HL-60 (cell line): Measurements from ENCODE around the gene COTL1.

ENCODE experiments used
- POLR2AphosphoS5 ChIP-seq: IDR thresholded peaks from 2 replicates; pipeline ENCODE4 v1.6.1; 2012; ENCODE audit warnings: low read depth
- TF ChIP-seq, protein P1 (sequence below): IDR thresholded peaks from one replicate; pipeline ENCODE4 v1.5.1; 2011; ENCODE audit warnings: low read length, control low read depth, inconsistent platforms; ENCODE audit not compliant: insufficient read depth

DNA sequence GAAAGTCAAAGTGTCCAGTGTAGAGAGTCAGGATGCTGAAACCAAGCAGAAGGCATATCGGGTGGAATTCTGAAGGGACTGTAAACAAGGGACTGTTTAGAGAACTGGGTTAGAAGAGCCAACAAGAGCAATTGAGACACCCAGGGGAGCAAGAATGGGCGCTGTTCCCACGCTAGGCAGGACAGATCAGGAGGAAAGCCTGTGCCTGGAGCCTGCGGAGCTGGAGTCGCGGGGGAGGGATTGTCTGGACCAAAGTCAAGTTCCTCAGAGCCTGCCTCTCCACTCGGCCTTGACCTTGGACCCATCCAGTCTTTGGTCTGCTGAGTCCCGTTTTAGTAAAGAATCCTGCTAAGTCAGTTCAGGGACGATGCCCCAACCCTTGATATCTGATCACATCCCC, 15.7 kb upstream of the COTL1 start:
- TF ChIP-seq, protein P1, sequence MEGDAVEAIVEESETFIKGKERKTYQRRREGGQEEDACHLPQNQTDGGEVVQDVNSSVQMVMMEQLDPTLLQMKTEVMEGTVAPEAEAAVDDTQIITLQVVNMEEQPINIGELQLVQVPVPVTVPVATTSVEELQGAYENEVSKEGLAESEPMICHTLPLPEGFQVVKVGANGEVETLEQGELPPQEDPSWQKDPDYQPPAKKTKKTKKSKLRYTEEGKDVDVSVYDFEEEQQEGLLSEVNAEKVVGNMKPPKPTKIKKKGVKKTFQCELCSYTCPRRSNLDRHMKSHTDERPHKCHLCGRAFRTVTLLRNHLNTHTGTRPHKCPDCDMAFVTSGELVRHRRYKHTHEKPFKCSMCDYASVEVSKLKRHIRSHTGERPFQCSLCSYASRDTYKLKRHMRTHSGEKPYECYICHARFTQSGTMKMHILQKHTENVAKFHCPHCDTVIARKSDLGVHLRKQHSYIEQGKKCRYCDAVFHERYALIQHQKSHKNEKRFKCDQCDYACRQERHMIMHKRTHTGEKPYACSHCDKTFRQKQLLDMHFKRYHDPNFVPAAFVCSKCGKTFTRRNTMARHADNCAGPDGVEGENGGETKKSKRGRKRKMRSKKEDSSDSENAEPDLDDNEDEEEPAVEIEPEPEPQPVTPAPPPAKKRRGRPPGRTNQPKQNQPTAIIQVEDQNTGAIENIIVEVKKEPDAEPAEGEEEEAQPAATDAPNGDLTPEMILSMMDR: no peak
- TF ChIP-seq POLR2AphosphoS5: no peak
